NB4 (cell line): ENCODE measurements around the gene DTNB.
A peak's percentile ranks its signal among the peaks of the same experiment; 100 is the strongest.

ENCODE experiments used
- DNase-seq: peaks from one replicate; pipeline ENCODE4 v3.0.0; 2010; ENCODE audit warnings: low read depth
- H3K4me3 ChIP-seq: one replicate; pipeline ENCODE4 v1.5.1; 2011; ENCODE audit warnings: mild to moderate bottlenecking, low read depth, low read length, moderate library complexity
- CTCF ChIP-seq: IDR thresholded peaks from one replicate; pipeline ENCODE4 v1.5.1; 2012; ENCODE audit warnings: low read depth, low read length
- MAX ChIP-seq: IDR thresholded peaks from 2 replicates; pipeline ENCODE4 v1.6.1; 2011; ENCODE audit warnings: low read depth, low read length
- MYC ChIP-seq: IDR thresholded peaks from 2 replicates; pipeline ENCODE4 v1.6.1; 2011; ENCODE audit warnings: low read depth, low read length
- POLR2A ChIP-seq: IDR thresholded peaks from 2 replicates; pipeline ENCODE4 v1.6.1; 2011; ENCODE audit warnings: mild to moderate bottlenecking; ENCODE audit not compliant: insufficient read length; ENCODE audit errors: extremely low read depth

Gene DTNB

GRCh38 chr2:25592766-25593292 is 80.5 kb downstream of the DTNB start:
- H3K4me3 ChIP-seq: no peak overlapping the region
- TF ChIP-seq POLR2A (no peak), CTCF (no peak), MAX (no peak), MYC (no peak)
- no peak for DNase-seq

- no peak overlapping the region for H3K4me3 ChIP-seq
- DNase-seq: no peak
- TF ChIP-seq CTCF (no peak), POLR2A (no peak), MAX (no peak), MYC (no peak)
Measured at GRCh38 chr2:25590921-25591505, 82.4 kb downstream of the DTNB start.

GRCh38 chr2:25589676-25590205 is 83.6 kb downstream of the DTNB start:
- no peak for TF ChIP-seq CTCF
- no peak for TF ChIP-seq MAX
- TF ChIP-seq MYC: no peak
- TF ChIP-seq POLR2A: no peak
- no peak for DNase-seq
- H3K4me3 ChIP-seq: no peak overlapping the region

- no peak for DNase-seq
- H3K4me3 ChIP-seq: no peak overlapping the region
- TF ChIP-seq MYC (no peak), MAX (no peak), CTCF (no peak), POLR2A (no peak)
Measured at GRCh38 chr2:25588576-25588975, 84.8 kb downstream of the DTNB start.

GRCh38 chr2:25587361-25587760 is 86.0 kb downstream of the DTNB start:
- no peak overlapping the region for H3K4me3 ChIP-seq
- TF ChIP-seq MYC (no peak), MAX (no peak), POLR2A (no peak)
- peak; percentile 36 for DNase-seq

GRCh38 chr2:25586726-25587144 is 86.6 kb downstream of the DTNB start:
- TF ChIP-seq MYC (no peak), MAX (no peak), CTCF (no peak)
- H3K4me3 ChIP-seq: no peak overlapping the region
- no peak for DNase-seq
